Panc1 (cell line): ENCODE data around the gene DZANK1. TPM values are rescaled to one million over a fixed set of nuclear protein-coding genes. Genes with fewer than 3 reads are reported as not detected.

ENCODE experiments used
- ATAC-seq: fragments of 200-7000 bp; cut with Tn5 transposase; 2 replicates; pipeline ENCODE4 v1.9.1; 2020; ENCODE audit warnings: mild to moderate bottlenecking, moderate library complexity
- BruUV-seq: library from RNA; stranded (reverse); fragments of 400-500 nt; replicated peaks from 2 replicates; lab custom pipeline; 2021; lab: Mats Ljungman, UMichigan
- CTCF ChIA-PET: fragments of 300-600 bp; sonication (Branson Sonifier 250); formaldehyde crosslinking; loops from one replicate; lab custom pipeline; 2022; ENCODE audit warnings: antibody characterized with exemption; lab: Charles Lee
- POLR2A ChIA-PET: fragments of 300-600 bp; sonication (Branson Sonifier 250); formaldehyde crosslinking; loops from one replicate; lab custom pipeline; 2022; ENCODE audit warnings: antibody characterized with exemption; lab: Charles Lee
- DNase-seq: peaks from one replicate; pipeline ENCODE4 v3.0.0-alpha.2; 2010; ENCODE audit warnings: low read depth, low spot score
- H3K27ac ChIP-seq: 2 replicates; pipeline ENCODE4 v1.5.1; 2011; ENCODE audit warnings: mild to moderate bottlenecking, low read length, inconsistent platforms
- H3K27me3 ChIP-seq: fragments of 200-500 bp; sonication (Bioruptor generic); 2 replicates; pipeline ENCODE4 v1.6.0; 2014; ENCODE audit warnings: low read length, inconsistent platforms; ENCODE audit not compliant: control insufficient read depth, insufficient read depth
- H3K36me3 ChIP-seq: fragments of 200-500 bp; sonication (Bioruptor generic); 2 replicates; pipeline ENCODE4 v1.5.1; 2014; ENCODE audit warnings: inconsistent platforms, mild to moderate bottlenecking, low read length, moderate library complexity; ENCODE audit not compliant: control insufficient read depth, insufficient read depth
- H3K4me1 ChIP-seq: 2 replicates; pipeline ENCODE4 v1.5.1; 2011; ENCODE audit warnings: inconsistent platforms, mild to moderate bottlenecking, low read length, moderate library complexity; ENCODE audit not compliant: control insufficient read depth, insufficient read depth
- H3K4me3 ChIP-seq, 2 experiments: 2 replicates each; pipeline ENCODE4 v1.5.1; 2011 to 2012; ENCODE audit warnings: low read depth in 2 of 2, low read length in 2 of 2, mild to moderate bottlenecking in 2 of 2, inconsistent platforms in 1 of 2, moderate library complexity in 1 of 2
- H3K9me3 ChIP-seq: fragments of 200-500 bp; sonication (Bioruptor generic); 2 replicates; pipeline ENCODE4 v1.5.1; 2014; ENCODE audit warnings: low read depth, mild to moderate bottlenecking, inconsistent platforms, low read length, moderate library complexity; ENCODE audit not compliant: control insufficient read depth, insufficient read depth
- POLR2AphosphoS5 ChIP-seq: IDR thresholded peaks from 2 replicates; pipeline ENCODE4 v1.6.1; 2012; ENCODE audit warnings: mild to moderate bottlenecking, low read depth, low read length, moderate library complexity
- SIN3A ChIP-seq: IDR thresholded peaks from 2 replicates; pipeline ENCODE4 v1.6.1; 2012; ENCODE audit warnings: low read depth, mild to moderate bottlenecking, low read length, moderate library complexity, borderline replicate concordance; ENCODE audit not compliant: insufficient read depth
- TCF7L2 ChIP-seq: IDR thresholded peaks from 2 replicates; pipeline ENCODE4 v1.6.1; 2011; ENCODE audit warnings: mild to moderate bottlenecking, low read depth, low read length, inconsistent platforms
- in situ Hi-C: cut with HindIII; loops from 2 replicates; pipeline ENCODE4 v1.10.0; 2016; ENCODE audit warnings: low sequenced_read_pairs, low pct_unique_long_range_greater_than_20kb
- intact Hi-C: fragments of 100-400 bp; cut with micrococcal nuclease; formaldehyde crosslinking; loops from one replicate; pipeline ENCODE4 v1.10.0; 2022; ENCODE audit not compliant: unreplicated experiment
- total RNA-seq: library from RNA; stranded (reverse); gene quantifications from one replicate; pipeline ENCODE4 v1.2.1, GENCODE V29; 2021; ENCODE audit not compliant: unreplicated experiment
- TF ChIP-seq, protein P1 (sequence below), 2 experiments: IDR thresholded peaks; 2 replicates each; pipeline ENCODE4 v1.6.1; 2011 to 2012; ENCODE audit warnings: low read depth in 2 of 2, control low read depth in 1 of 2, low read length in 1 of 2, mild to moderate bottlenecking in 1 of 2, moderate library complexity in 1 of 2; ENCODE audit not compliant: insufficient read depth in 1 of 2
- TF ChIP-seq, protein P2 (sequence below): fragments of 450-650 bp; IDR thresholded peaks from 2 replicates; pipeline ENCODE4 v1.5.1; 2017; ENCODE audit warnings: mild to moderate bottlenecking

Gene DZANK1
- total RNA-seq, 1 experiment from 2014 or later = 3.0 TPM

- Histone ChIP-seq H3K36me3 (no peaks in the 10 kb centered on the region), H3K4me3 (no peak overlapping the region), H3K27me3 (no peaks in the 10 kb centered on the region), H3K4me1 (no peaks in the 10 kb centered on the region), H3K27ac (no peak overlapping the region), H3K9me3 (no peaks in the 10 kb centered on the region)
- no TSS peak for BruUV-seq
- in situ Hi-C loops (no loop called here), intact Hi-C loops (no loop called here)
- DNase-seq (no peak), ATAC-seq (no peak)
- ChIA-PET CTCF (no interaction called here), POLR2A (no interaction called here)
- TF ChIP-seq TCF7L2 = no peak
- TF ChIP-seq SIN3A = no peak
- no peak for TF ChIP-seq POLR2AphosphoS5
- TF ChIP-seq, protein P1, sequence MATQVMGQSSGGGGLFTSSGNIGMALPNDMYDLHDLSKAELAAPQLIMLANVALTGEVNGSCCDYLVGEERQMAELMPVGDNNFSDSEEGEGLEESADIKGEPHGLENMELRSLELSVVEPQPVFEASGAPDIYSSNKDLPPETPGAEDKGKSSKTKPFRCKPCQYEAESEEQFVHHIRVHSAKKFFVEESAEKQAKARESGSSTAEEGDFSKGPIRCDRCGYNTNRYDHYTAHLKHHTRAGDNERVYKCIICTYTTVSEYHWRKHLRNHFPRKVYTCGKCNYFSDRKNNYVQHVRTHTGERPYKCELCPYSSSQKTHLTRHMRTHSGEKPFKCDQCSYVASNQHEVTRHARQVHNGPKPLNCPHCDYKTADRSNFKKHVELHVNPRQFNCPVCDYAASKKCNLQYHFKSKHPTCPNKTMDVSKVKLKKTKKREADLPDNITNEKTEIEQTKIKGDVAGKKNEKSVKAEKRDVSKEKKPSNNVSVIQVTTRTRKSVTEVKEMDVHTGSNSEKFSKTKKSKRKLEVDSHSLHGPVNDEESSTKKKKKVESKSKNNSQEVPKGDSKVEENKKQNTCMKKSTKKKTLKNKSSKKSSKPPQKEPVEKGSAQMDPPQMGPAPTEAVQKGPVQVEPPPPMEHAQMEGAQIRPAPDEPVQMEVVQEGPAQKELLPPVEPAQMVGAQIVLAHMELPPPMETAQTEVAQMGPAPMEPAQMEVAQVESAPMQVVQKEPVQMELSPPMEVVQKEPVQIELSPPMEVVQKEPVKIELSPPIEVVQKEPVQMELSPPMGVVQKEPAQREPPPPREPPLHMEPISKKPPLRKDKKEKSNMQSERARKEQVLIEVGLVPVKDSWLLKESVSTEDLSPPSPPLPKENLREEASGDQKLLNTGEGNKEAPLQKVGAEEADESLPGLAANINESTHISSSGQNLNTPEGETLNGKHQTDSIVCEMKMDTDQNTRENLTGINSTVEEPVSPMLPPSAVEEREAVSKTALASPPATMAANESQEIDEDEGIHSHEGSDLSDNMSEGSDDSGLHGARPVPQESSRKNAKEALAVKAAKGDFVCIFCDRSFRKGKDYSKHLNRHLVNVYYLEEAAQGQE (IDR thresholded peaks at IDR 0.05; ENCODE audit: insufficient read depth in 1 of 2, low read depth in 2 of 2, low read length in 1 of 2) = no peak
- TF ChIP-seq, protein P2, sequence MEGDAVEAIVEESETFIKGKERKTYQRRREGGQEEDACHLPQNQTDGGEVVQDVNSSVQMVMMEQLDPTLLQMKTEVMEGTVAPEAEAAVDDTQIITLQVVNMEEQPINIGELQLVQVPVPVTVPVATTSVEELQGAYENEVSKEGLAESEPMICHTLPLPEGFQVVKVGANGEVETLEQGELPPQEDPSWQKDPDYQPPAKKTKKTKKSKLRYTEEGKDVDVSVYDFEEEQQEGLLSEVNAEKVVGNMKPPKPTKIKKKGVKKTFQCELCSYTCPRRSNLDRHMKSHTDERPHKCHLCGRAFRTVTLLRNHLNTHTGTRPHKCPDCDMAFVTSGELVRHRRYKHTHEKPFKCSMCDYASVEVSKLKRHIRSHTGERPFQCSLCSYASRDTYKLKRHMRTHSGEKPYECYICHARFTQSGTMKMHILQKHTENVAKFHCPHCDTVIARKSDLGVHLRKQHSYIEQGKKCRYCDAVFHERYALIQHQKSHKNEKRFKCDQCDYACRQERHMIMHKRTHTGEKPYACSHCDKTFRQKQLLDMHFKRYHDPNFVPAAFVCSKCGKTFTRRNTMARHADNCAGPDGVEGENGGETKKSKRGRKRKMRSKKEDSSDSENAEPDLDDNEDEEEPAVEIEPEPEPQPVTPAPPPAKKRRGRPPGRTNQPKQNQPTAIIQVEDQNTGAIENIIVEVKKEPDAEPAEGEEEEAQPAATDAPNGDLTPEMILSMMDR = no peak
These were observed 75.1 kb downstream of the DZANK1 start for GRCh38 chr20:18391686-18392085.

DNA sequence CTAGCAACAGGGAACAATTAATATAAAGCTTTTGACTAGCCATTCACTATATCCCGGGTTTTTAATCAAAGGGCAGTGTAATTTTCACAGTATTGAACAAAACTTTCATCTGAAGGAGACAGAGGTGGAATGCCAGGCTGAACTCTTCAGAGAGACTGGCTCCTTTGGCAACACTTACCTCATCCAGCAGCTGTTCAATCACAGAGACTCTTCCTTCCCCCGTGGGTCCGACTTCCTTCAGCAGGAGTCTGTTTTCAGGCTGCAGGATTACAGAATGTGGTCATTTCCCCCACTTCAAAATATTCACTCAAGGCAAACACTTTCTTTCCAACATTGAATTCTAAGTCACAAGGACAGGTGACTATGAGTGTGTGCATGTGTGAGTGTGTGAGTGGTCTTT is 76.6 kb downstream of the DZANK1 start:
- POLR2A ChIA-PET = interaction anchor here (0.6 kb wide), 1 partner anchor 10 kb away, joined by 4 read pairs; no protein-coding TSS in a partner anchor
- Histone ChIP-seq H3K9me3 (no peaks in the 10 kb centered on the region), H3K27ac (no peak overlapping the region), H3K4me1 (no peaks in the 10 kb centered on the region), H3K27me3 (no peaks in the 10 kb centered on the region), H3K4me3 (no peak overlapping the region), H3K36me3 (no peaks in the 10 kb centered on the region)
- BruUV-seq = no TSS peak
- TF ChIP-seq, protein P2 = no peak
- TF ChIP-seq SIN3A (no peak), POLR2AphosphoS5 (no peak), TCF7L2 (no peak)
- TF ChIP-seq, protein P1 (IDR thresholded peaks at IDR 0.05; ENCODE audit: insufficient read depth in 1 of 2, low read depth in 2 of 2, low read length in 1 of 2) = no peak
- DNase-seq (no peak), ATAC-seq (no peak)
- intact Hi-C loops (no loop called here), in situ Hi-C loops (no loop called here)
- CTCF ChIA-PET = no interaction called here
